H9 (cell line): ENCODE results near the gene SNX15. TPM values are rescaled to one million over a fixed set of nuclear protein-coding genes. Genes with fewer than 3 reads are reported as not detected.

Source experiments
- DNase-seq: peaks from one replicate; pipeline ENCODE4 v3.0.0-alpha.2; 2017
- H2AFZ ChIP-seq: one replicate; pipeline ENCODE4 v1.6.1; 2013; ENCODE audit warnings: mild to moderate bottlenecking, low read length, control low read depth, moderate library complexity
- H2AK5ac ChIP-seq: 2 replicates; pipeline ENCODE4 v1.6.1; 2013; ENCODE audit warnings: low read length, control low read depth, mixed read lengths; ENCODE audit not compliant: insufficient read length
- H2BK120ac ChIP-seq: one replicate; pipeline ENCODE4 v1.6.1; 2013; ENCODE audit warnings: low read depth, mild to moderate bottlenecking, low read length, control low read depth, inconsistent platforms; ENCODE audit not compliant: poor library complexity, severe bottlenecking
- H2BK12ac ChIP-seq: 2 replicates; pipeline ENCODE4 v1.6.1; 2013; ENCODE audit warnings: low read length, control low read depth, mixed read lengths, low read depth; ENCODE audit not compliant: insufficient read length
- H2BK15ac ChIP-seq: 2 replicates; pipeline ENCODE4 v1.6.1; 2013; ENCODE audit warnings: low read depth, low read length, control low read depth
- H2BK20ac ChIP-seq: one replicate; pipeline ENCODE4 v1.6.1; 2013; ENCODE audit warnings: low read depth, mild to moderate bottlenecking, low read length, control low read depth, inconsistent platforms; ENCODE audit not compliant: poor library complexity, severe bottlenecking
- H2BK5ac ChIP-seq: 2 replicates; pipeline ENCODE4 v1.6.1; 2013; ENCODE audit warnings: low read length, control low read depth, mixed read lengths; ENCODE audit not compliant: insufficient read length
- H3K14ac ChIP-seq: 2 replicates; pipeline ENCODE4 v1.6.1; 2013; ENCODE audit warnings: low read length, control low read depth; ENCODE audit not compliant: insufficient read depth
- H3K18ac ChIP-seq: 2 replicates; pipeline ENCODE4 v1.6.1; 2013; ENCODE audit warnings: low read depth, mild to moderate bottlenecking, mixed read lengths, low read length, control low read depth; ENCODE audit not compliant: insufficient read length
- H3K23ac ChIP-seq: 2 replicates; pipeline ENCODE4 v1.6.1; 2013; ENCODE audit warnings: low read length, control low read depth, mixed read lengths, low read depth; ENCODE audit not compliant: insufficient read length
- H3K23me2 ChIP-seq: 2 replicates; pipeline ENCODE4 v1.6.1; 2013; ENCODE audit warnings: low read depth, mild to moderate bottlenecking, mixed read lengths, low read length, control low read depth; ENCODE audit not compliant: insufficient read length, poor library complexity, severe bottlenecking
- H3K27ac ChIP-seq: 2 replicates; pipeline ENCODE4 v1.5.1; 2013; ENCODE audit warnings: low read length, control low read depth, mixed read lengths, low read depth; ENCODE audit not compliant: insufficient read length
- H3K27me3 ChIP-seq: 2 replicates; pipeline ENCODE4 v1.6.1; 2013; ENCODE audit warnings: low read length, control low read depth, inconsistent platforms; ENCODE audit not compliant: insufficient read depth
- H3K4ac ChIP-seq: 2 replicates; pipeline ENCODE4 v1.6.1; 2013; ENCODE audit warnings: low read depth, mild to moderate bottlenecking, control low read depth, inconsistent platforms, low read length, moderate library complexity
- H3K4me1 ChIP-seq: 2 replicates; pipeline ENCODE4 v1.6.1; 2013; ENCODE audit warnings: low read length, control low read depth, inconsistent platforms; ENCODE audit not compliant: insufficient read depth
- H3K4me2 ChIP-seq: 2 replicates; pipeline ENCODE4 v1.6.1; 2013; ENCODE audit warnings: low read length, control low read depth, mixed read lengths; ENCODE audit not compliant: insufficient read length, insufficient read depth
- H3K56ac ChIP-seq: 2 replicates; pipeline ENCODE4 v1.6.1; 2013; ENCODE audit warnings: low read depth, mild to moderate bottlenecking, mixed read lengths, low read length, control low read depth; ENCODE audit not compliant: insufficient read length
- H3K79me1 ChIP-seq: 2 replicates; pipeline ENCODE4 v1.6.1; 2013; ENCODE audit warnings: low read depth, mild to moderate bottlenecking, moderate library complexity, low read length, control low read depth, inconsistent platforms; ENCODE audit not compliant: insufficient read depth, poor library complexity, severe bottlenecking
- H3K79me2 ChIP-seq: 2 replicates; pipeline ENCODE4 v1.6.1; 2013; ENCODE audit warnings: low read length, control low read depth, inconsistent platforms; ENCODE audit not compliant: insufficient read depth
- H3K9ac ChIP-seq: 2 replicates; pipeline ENCODE4 v1.6.1; 2013; ENCODE audit warnings: low read length, control low read depth, mixed read lengths; ENCODE audit not compliant: insufficient read length; ENCODE audit errors: extremely low read depth
- H3K9me3 ChIP-seq: one replicate; pipeline ENCODE4 v1.6.1; 2013; ENCODE audit warnings: low read depth, low read length, inconsistent platforms; ENCODE audit not compliant: control insufficient read depth
- H3T11ph ChIP-seq: one replicate; pipeline ENCODE4 v1.6.1; 2013; ENCODE audit warnings: mild to moderate bottlenecking, low read length, control low read depth, inconsistent platforms
- H4K20me1 ChIP-seq: one replicate; pipeline ENCODE4 v1.6.1; 2013; ENCODE audit not compliant: control insufficient read depth, insufficient read length, insufficient read depth
- H4K5ac ChIP-seq: 2 replicates; pipeline ENCODE4 v1.6.1; 2013; ENCODE audit warnings: low read depth, mild to moderate bottlenecking, mixed read lengths, low read length, control low read depth; ENCODE audit not compliant: insufficient read length
- H4K8ac ChIP-seq: replicated peaks from 2 replicates; pipeline ENCODE4 v1.6.1; 2013; ENCODE audit warnings: low read length, control low read depth, mixed read lengths, low read depth; ENCODE audit not compliant: insufficient read length
- H4K91ac ChIP-seq: 2 replicates; pipeline ENCODE4 v1.6.1; 2013; ENCODE audit warnings: low read depth, mild to moderate bottlenecking, moderate library complexity, mixed read lengths, low read length, control low read depth; ENCODE audit not compliant: insufficient read length
- H3K27ac Mint-ChIP-seq, 3 experiments: 2 replicates in 2 of 3; 3 replicates in 1 of 3; pipeline ENCODE4 v1.8.0; 2020 to 2021; ENCODE audit warnings: mixed read lengths in 3 of 3, mild to moderate bottlenecking in 1 of 3, moderate library complexity in 1 of 3
- H3K27me3 Mint-ChIP-seq: 2 replicates; pipeline ENCODE4 v1.8.0; 2021; ENCODE audit warnings: low read depth, mild to moderate bottlenecking, moderate library complexity, mixed read lengths
- H3K36me3 Mint-ChIP-seq, 3 experiments: 2 replicates in 2 of 3; 3 replicates in 1 of 3; pipeline ENCODE4 v1.8.0; 2020 to 2021; ENCODE audit warnings: low read depth in 3 of 3, mixed read lengths in 3 of 3; ENCODE audit not compliant: insufficient read depth in 1 of 3
- H3K4me1 Mint-ChIP-seq, 2 experiments: 2 replicates each; pipeline ENCODE4 v1.8.0; 2020; ENCODE audit warnings: mixed read lengths in 2 of 2
- H3K4me3 Mint-ChIP-seq, 2 experiments: 2 replicates in 1 of 2; 3 replicates in 1 of 2; pipeline ENCODE4 v1.8.0; 2020 to 2021; ENCODE audit warnings: mild to moderate bottlenecking in 2 of 2, mixed read lengths in 2 of 2, moderate library complexity in 1 of 2
- H3K9me3 Mint-ChIP-seq, 2 experiments: 2 replicates in 1 of 2; 3 replicates in 1 of 2; pipeline ENCODE4 v1.8.0; 2020; ENCODE audit warnings: mild to moderate bottlenecking in 2 of 2, mixed read lengths in 2 of 2, moderate library complexity in 1 of 2
- WGBS: extraction: QIAGEN DNeasy Blood & Tissue Kit; methylation state at CpG from one replicate; pipeline ENCODE4 v1.1.7; 2013; ENCODE audit warnings: missing lambda C conversion rate, low lambda C conversion rate, mixed read lengths; ENCODE audit not compliant: insufficient read length; ENCODE audit errors: extremely low coverage; 5-methylcytosine and 5-hydroxymethylcytosine counted together
- total RNA-seq: library from RNA; stranded (reverse); gene quantifications from 2 replicates; pipeline ENCODE4 v1.2.1, GENCODE V29; 2021
- TF ChIP-seq, protein P1 (sequence below): fragments of 200-600 bp; sonication (generic); conservative IDR thresholded peaks from 3 replicates; pipeline ENCODE4 v1.8.0; 2021; ENCODE audit warnings: antibody characterized with exemption, mild to moderate bottlenecking

Gene SNX15
- total RNA-seq, 1 experiment from 2014 or later: 24.3 TPM

DNA sequence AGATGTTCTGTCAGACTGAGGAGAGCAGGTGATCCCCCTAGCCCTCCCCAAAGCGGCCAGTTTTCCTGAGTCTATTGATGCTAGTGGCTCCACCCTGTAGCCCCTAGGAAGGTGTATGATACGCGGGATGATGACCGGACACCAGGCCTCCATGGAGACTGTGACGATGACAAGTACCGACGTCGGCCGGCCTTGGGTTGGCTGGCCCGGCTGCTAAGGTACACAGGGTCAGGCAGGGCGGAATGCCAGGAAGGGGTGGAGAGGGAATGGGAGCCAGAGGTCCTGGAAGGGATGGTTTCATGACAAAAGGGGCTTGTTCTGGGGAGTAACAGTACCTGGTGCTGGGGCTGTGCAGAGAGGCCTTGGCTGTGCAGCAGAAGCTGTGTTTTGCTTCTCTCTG, 60.0 kb downstream of the SNX15 start:
- no peak overlapping the region for H2AK5ac ChIP-seq
- H3K23me2 ChIP-seq: peaks cover 12% of the 10 kb centered on the region
- Mint-ChIP-seq H3K36me3 (peaks cover 10 to 47% (median 45%) of the 10 kb centered on the region in 3 experiments), H3K9me3 (no peaks in the 10 kb centered on the region; a peak in 1 of 5 replicates), H3K27me3 (no peaks in the 10 kb centered on the region), H3K4me3 (no peak overlapping the region), H3K4me1 (peaks cover 14 to 16% of the 10 kb centered on the region in 2 experiments), H3K27ac (no peak overlapping the region; a peak in 1 of 7 replicates)
- no peaks in the 10 kb centered on the region for H3K9me3 ChIP-seq
- no peak overlapping the region for H3K4me2 ChIP-seq
- no peak overlapping the region for H2BK5ac ChIP-seq
- no peak overlapping the region for H4K8ac ChIP-seq
- no peak overlapping the region for H2AFZ ChIP-seq
- H3K14ac ChIP-seq: no peak overlapping the region
- no peak overlapping the region for H3K18ac ChIP-seq
- no peak overlapping the region for H4K91ac ChIP-seq
- no peaks in the 10 kb centered on the region for H3K27me3 ChIP-seq
- no peak overlapping the region for H2BK15ac ChIP-seq
- no peak overlapping the region for H3K56ac ChIP-seq
- no peak for DNase-seq
- no peak overlapping the region for H3T11ph ChIP-seq
- H2BK20ac ChIP-seq: no peak overlapping the region
- H2BK12ac ChIP-seq: no peak overlapping the region
- H3K79me1 ChIP-seq: no peaks in the 10 kb centered on the region
- no peak overlapping the region for H3K9ac ChIP-seq
- no peaks in the 10 kb centered on the region for H3K4me1 ChIP-seq
- WGBS: no CpG with 5 or more reads among the region's 11 CpGs
- TF ChIP-seq, protein P1, sequence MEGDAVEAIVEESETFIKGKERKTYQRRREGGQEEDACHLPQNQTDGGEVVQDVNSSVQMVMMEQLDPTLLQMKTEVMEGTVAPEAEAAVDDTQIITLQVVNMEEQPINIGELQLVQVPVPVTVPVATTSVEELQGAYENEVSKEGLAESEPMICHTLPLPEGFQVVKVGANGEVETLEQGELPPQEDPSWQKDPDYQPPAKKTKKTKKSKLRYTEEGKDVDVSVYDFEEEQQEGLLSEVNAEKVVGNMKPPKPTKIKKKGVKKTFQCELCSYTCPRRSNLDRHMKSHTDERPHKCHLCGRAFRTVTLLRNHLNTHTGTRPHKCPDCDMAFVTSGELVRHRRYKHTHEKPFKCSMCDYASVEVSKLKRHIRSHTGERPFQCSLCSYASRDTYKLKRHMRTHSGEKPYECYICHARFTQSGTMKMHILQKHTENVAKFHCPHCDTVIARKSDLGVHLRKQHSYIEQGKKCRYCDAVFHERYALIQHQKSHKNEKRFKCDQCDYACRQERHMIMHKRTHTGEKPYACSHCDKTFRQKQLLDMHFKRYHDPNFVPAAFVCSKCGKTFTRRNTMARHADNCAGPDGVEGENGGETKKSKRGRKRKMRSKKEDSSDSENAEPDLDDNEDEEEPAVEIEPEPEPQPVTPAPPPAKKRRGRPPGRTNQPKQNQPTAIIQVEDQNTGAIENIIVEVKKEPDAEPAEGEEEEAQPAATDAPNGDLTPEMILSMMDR: no peak
- H4K5ac ChIP-seq: no peak overlapping the region
- no peak overlapping the region for H2BK120ac ChIP-seq
- peaks cover 3% of the 10 kb centered on the region for H4K20me1 ChIP-seq
- no peak overlapping the region for H3K4ac ChIP-seq
- peaks cover 8% of the 10 kb centered on the region; the same call in 1 of the 2 replicates for H3K79me2 ChIP-seq
- H3K27ac ChIP-seq: no peak overlapping the region
- no peak overlapping the region for H3K23ac ChIP-seq
